Common myeloid progenitor, CD34-positive (primary cell): Measurements from ENCODE around the gene MYO1C.
"Not testable (repeated sequence)": the region's sequence is repeated elsewhere in the genome, so short reads cannot be mapped to it uniquely, and the experiment has no call there.

Experiments used
- CTCF ChIA-PET: fragments of 350-600 bp; sonication (Branson Sonifier 250); formaldehyde crosslinking; loops from one replicate; lab custom pipeline; 2021; ENCODE audit warnings: antibody characterized with exemption; lab: Charles Lee
- POLR2A ChIA-PET: fragments of 350-600 bp; sonication (Branson Sonifier 250); formaldehyde crosslinking; loops from one replicate; lab custom pipeline; 2021; ENCODE audit warnings: antibody characterized with exemption; lab: Charles Lee
- DNase-seq, 3 donors: peaks; one replicate each; pipeline versions ENCODE4 v3.0.0 to v3.0.0-alpha.2; 2013
- H3K27ac ChIP-seq, 2 experiments: 1 replicate in 1 of 2; 2 replicates in 1 of 2; pipeline ENCODE4 v1.7.0; 2013; ENCODE audit warnings: inconsistent platforms in 2 of 2, low read length in 2 of 2, mild to moderate bottlenecking in 2 of 2, low read depth in 1 of 2, moderate library complexity in 1 of 2; ENCODE audit not compliant: severe bottlenecking in 2 of 2, insufficient read depth in 1 of 2, poor library complexity in 1 of 2
- H3K27me3 ChIP-seq, 5 experiments: replicated peaks in 2 of 5; 1 replicate in 3 of 5; 2 replicates in 2 of 5; pipeline versions ENCODE4 v1.6.1 to v1.7.0; 2013; ENCODE audit warnings: low read length in 4 of 5, mild to moderate bottlenecking in 2 of 5, moderate library complexity in 2 of 5, inconsistent platforms in 1 of 5; ENCODE audit not compliant: insufficient read depth in 5 of 5, control insufficient read depth in 4 of 5
- H3K36me3 ChIP-seq, 4 experiments: 1 replicate in 2 of 4; 2 replicates in 2 of 4; pipeline versions ENCODE4 v1.6.1 to v1.7.0; 2013; ENCODE audit warnings: low read length in 3 of 4, control low read depth in 1 of 4, mild to moderate bottlenecking in 1 of 4; ENCODE audit not compliant: control insufficient read depth in 4 of 4, insufficient read depth in 4 of 4
- H3K4me1 ChIP-seq, 4 experiments: 1 replicate in 3 of 4; 2 replicates in 1 of 4; pipeline versions ENCODE4 v1.6.1 to v1.7.1; 2013; ENCODE audit warnings: low read length in 3 of 4, mild to moderate bottlenecking in 3 of 4, control low read depth in 1 of 4, inconsistent platforms in 1 of 4, moderate library complexity in 1 of 4; ENCODE audit not compliant: control insufficient read depth in 4 of 4, insufficient read depth in 4 of 4; ENCODE audit errors: control extremely low read depth in 1 of 4
- H3K4me3 ChIP-seq, 7 experiments: 1 replicate in 4 of 7; 2 replicates in 3 of 7; pipeline versions ENCODE4 v1.5.1 to v1.7.0; 2013; ENCODE audit warnings: mild to moderate bottlenecking in 7 of 7, low read length in 6 of 7, moderate library complexity in 6 of 7, inconsistent platforms in 2 of 7, low read depth in 2 of 7, control low read depth in 1 of 7; ENCODE audit not compliant: insufficient read depth in 4 of 7, control insufficient read depth in 1 of 7; ENCODE audit errors: extremely low read depth in 1 of 7
- H3K9me3 ChIP-seq, 5 experiments: 1 replicate in 4 of 5; 2 replicates in 1 of 5; pipeline versions ENCODE4 v1.6.1 to v1.7.1; 2013; ENCODE audit warnings: low read length in 4 of 5, mild to moderate bottlenecking in 2 of 5, inconsistent platforms in 1 of 5, low read depth in 1 of 5, moderate library complexity in 1 of 5; ENCODE audit not compliant: control insufficient read depth in 4 of 5, insufficient read depth in 2 of 5; ENCODE audit errors: control extremely low read depth in 1 of 5
- WGBS: methylation state at CpG from one replicate; pipeline ENCODE4 v1.1.5; 2013; ENCODE audit not compliant: insufficient coverage; 5-methylcytosine and 5-hydroxymethylcytosine counted together

Gene MYO1C

DNA sequence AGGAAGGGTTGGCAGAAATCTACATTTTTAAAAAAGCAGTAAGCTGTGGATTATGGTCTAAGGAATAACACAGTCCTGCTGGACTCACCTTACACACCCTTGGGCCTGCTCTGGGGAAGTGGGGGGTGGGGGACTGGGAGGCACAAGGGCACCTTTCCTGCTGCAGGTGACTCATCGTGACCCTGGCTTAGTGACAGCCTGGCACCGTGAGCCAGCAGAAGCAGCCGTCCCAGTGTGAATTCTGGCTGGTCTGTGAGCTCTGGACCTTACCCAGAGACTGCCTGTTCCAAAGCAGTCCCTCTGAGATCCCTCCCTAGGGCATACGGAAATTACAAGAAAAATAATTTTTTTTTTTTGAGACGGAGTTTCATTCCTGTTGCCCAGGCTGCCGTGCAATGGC is 32.3 kb downstream of the MYO1C start:
- WGBS = 90% methylated on average over 2 of the region's 6 CpGs
- no peaks in the 10 kb centered on the region for H3K36me3 ChIP-seq
- CTCF ChIA-PET = interaction anchor here (0.7 kb wide), 1 partner anchor 29 kb away, joined by 3 read pairs; no protein-coding TSS in a partner anchor
- no peak overlapping the region for H3K27ac ChIP-seq
- no peak overlapping the region for H3K4me3 ChIP-seq
- H3K9me3 ChIP-seq = no peaks in the 10 kb centered on the region
- H3K27me3 ChIP-seq = peaks cover 2 to 68% (median 26%) of the 10 kb centered on the region in 5 experiments
- DNase-seq = peak in 2 of 3 donors; percentile 32 to 50
- POLR2A ChIA-PET = no interaction called here
- peaks cover 4 to 24% (median 20%) of the 10 kb centered on the region in 4 experiments for H3K4me1 ChIP-seq

DNA sequence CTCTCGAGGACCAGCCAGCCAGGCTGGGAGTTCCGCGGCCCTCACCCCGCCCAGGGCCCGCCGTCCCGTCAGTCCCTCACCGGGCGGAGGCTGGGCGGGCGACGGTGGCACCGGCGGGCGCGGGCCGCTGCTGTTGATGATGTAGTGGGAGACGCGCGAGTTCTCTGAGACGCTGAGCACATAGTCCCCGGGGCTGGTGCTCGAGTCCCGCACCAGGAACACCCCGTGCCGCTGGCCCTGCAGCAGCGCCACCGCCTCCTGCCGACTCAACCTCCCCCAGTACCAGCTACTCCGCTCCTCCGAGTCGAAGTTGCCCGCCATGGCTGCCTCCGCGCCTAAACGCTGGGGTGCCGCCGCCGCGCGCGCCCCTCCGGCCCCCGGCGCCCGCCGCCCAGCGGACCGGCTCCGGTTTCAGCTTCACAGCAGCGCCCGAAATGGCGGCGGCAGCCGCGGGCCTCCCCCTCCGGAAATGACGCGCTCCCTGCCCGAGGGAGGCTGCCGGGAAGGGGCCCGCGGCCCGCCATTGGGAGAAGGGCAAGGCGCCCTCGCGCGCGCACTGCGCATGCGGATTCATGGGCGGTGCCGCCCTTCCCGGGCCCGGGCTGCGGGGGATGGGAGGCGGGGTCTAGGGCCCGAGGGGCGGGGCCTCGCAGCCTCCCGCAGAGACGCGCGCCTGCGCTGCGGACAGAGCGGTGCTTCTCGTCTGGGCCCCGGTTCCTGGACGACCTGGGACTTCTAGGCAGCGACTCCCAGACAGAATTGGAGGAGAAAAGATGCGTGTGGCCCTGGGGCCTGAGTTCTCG is 36.5 kb downstream of the MYO1C start, which contains the start of gene CRK:
TSS of gene CRK (minus strand) at position 436 of the 803 bp plus-strand sequence. CDS start at position 321, 115 bp downstream.
- H3K27me3 ChIP-seq = peaks cover 2 to 37% (median 15%) of the 10 kb centered on the region in 5 experiments
- H3K27ac ChIP-seq = peak within 1 kb of the TSS; percentile 91 to 95
- ChIA-PET POLR2A (interaction anchor here (0.8 to 1.3 kb wide), 5 partner anchors 32 to 80 kb away, joined by 3 to 4 read pairs (median 4); partner anchors contain the start of genes MYO1C and YWHAE), CTCF (interaction anchor here (1.0 kb wide), 2 partner anchors 9 to 14 kb away, joined by 3 to 4 read pairs; no protein-coding TSS in a partner anchor)
- H3K9me3 ChIP-seq = no peaks in the 10 kb centered on the region
- peaks cover 0 to 15% (median 5%) of the 10 kb centered on the region in 4 experiments for H3K36me3 ChIP-seq
- H3K4me1 ChIP-seq = peaks cover 7 to 19% (median 18%) of the 10 kb centered on the region in 4 experiments
- H3K4me3 ChIP-seq = peak within 1 kb of the TSS; percentile 85 to 97 (median 92)
- 0% methylated on average over 76 of the region's 93 CpGs for WGBS
- peak; percentile 94 to 97 (median 96) for DNase-seq

DNA sequence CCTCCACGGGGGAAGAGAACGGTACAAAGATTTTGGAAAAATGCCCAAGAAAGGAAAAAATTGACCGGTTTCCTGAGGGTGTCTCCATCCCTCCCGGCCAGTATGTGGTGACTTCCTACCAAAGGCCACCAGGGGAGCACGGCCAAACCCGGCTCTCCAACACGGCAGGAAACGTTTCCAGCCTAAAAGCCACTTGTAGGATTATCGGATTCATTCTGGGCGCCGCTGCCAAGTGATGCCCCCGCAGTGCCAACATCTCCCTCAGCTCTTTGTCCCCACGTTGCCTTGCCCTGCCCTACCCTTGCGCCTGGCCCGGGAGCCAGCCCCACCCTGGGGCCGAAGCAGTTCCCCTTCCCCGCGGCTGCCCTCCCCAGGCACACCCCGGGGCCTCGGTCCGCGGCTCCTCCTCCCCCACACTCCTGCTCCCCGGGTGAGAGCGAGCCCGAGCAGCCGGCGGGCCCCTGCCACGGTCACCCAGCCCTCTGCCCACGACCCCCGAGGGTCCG is 37.1 kb downstream of the MYO1C start:
- WGBS = 0% methylated on average over 16 of the region's 31 CpGs
- peak; percentile 58 to 76 (median 69) for DNase-seq
- H3K27ac ChIP-seq = peak overlapping the region; percentile 91 to 95
- peaks cover 0 to 15% (median 5%) of the 10 kb centered on the region in 4 experiments for H3K36me3 ChIP-seq
- POLR2A ChIA-PET = interaction anchor here (0.8 to 1.0 kb wide), 2 partner anchors 32 to 55 kb away, joined by 4 read pairs; partner anchors contain the start of gene YWHAE
- peaks cover 7 to 19% (median 18%) of the 10 kb centered on the region in 4 experiments for H3K4me1 ChIP-seq
- peaks cover 2 to 31% (median 13%) of the 10 kb centered on the region in 5 experiments for H3K27me3 ChIP-seq
- H3K4me3 ChIP-seq = peak overlapping the region; percentile 85 to 97 (median 92)
- CTCF ChIA-PET = interaction anchor here (1.0 kb wide), 1 partner anchor 9 kb away, joined by 3 read pairs; no protein-coding TSS in a partner anchor
- H3K9me3 ChIP-seq = no peaks in the 10 kb centered on the region

DNA sequence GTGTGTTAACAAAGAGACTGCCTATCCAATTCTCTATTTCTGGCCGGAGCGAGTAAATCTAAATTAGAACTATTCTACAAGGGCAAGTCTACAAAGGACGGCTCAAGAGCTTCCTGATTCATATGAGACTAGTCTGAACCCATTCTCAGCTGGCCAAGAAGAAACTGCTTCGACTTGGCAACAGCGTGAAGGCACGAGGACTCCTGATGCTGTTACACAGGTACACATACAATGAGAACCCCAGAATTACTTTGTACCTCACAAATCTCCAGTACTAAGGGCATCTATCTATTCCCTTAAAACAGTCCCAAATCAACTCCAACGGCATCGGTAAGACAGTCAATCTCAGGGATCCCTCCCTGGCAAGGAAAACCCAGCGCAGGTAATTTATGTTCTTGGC is 37.9 kb downstream of the MYO1C start:
- 89% methylated on average over 9 of the region's 9 CpGs for WGBS
- peaks cover 7 to 18% (median 17%) of the 10 kb centered on the region in 4 experiments for H3K4me1 ChIP-seq
- no peak for DNase-seq
- peaks cover 0 to 23% (median 6%) of the 10 kb centered on the region in 5 experiments for H3K27me3 ChIP-seq
- ChIA-PET POLR2A (interaction anchor here (1.2 to 1.4 kb wide), 2 partner anchors 13 to 62 kb away, joined by 3 to 4 read pairs; partner anchors contain the start of gene INPP5K), CTCF (interaction anchor here (0.8 to 1.4 kb wide), 2 partner anchors 13 to 61 kb away, joined by 3 read pairs; no protein-coding TSS in a partner anchor)
- no peaks in the 10 kb centered on the region for H3K9me3 ChIP-seq
- H3K27ac ChIP-seq = peak overlapping the region in 1 of 2 experiments; percentile 95
- peak overlapping the region in 6 of 7 experiments; percentile 85 to 97 (median 92) for H3K4me3 ChIP-seq
- peaks cover under 1 to 15% (median 5%) of the 10 kb centered on the region in 4 experiments for H3K36me3 ChIP-seq

DNA sequence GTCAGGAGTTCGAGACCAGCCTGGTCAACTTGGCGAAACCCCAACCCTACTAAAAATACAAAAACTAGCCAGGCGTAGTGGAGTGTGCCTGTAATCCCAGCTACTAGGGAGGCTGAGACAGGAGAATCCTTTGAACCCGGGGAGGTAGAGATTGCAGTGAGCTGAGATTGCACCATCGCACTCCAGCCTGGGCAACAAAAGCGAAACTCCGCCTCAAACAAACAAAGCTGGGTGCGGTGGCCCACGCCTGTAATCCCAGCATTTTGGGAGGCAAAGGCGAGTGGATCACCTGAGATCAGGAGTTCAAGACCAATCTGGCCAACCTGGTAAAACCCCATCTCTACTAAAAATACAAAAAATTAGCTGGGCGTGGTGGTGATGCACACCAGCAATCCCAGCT is 38.8 kb downstream of the MYO1C start:
- H3K4me3 ChIP-seq, H3K27ac ChIP-seq, H3K9me3 ChIP-seq, DNase-seq: not testable (repeated sequence)
- peaks cover 0 to 15% (median 6%) of the 10 kb centered on the region in 5 experiments for H3K27me3 ChIP-seq
- WGBS = 94% methylated on average over 8 of the region's 11 CpGs
- ChIA-PET POLR2A (interaction anchor here (1.2 to 1.4 kb wide), 2 partner anchors 12 to 62 kb away, joined by 3 to 4 read pairs; partner anchors contain the start of gene INPP5K), CTCF (interaction anchor here (0.8 to 1.6 kb wide), 4 partner anchors 10 to 62 kb away, joined by 3 to 4 read pairs (median 3); no protein-coding TSS in a partner anchor)
- H3K4me1 ChIP-seq = peaks cover 7 to 18% (median 17%) of the 10 kb centered on the region in 4 experiments
- H3K36me3 ChIP-seq = peaks cover 4 to 15% (median 5%) of the 10 kb centered on the region in 4 experiments

DNA sequence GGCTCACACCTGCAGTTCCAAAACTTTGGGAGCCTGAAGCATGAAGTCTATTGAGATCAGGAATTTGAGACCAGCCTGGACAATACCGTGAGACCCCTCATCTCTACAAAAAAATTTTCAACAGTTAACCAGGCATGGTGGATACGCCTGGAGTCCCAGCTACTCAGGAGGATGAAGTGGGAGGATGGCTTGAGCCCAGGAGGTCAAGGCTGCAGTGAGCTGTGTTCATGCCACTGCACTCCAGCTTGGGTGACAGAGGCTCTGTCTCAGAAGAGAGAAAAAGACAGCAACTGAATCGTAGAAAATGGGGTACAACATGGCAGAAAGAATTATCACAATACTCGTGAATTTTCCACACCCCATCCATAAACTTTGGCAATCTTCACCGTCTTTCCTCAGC is 39.6 kb downstream of the MYO1C start:
- no peak for DNase-seq
- CTCF ChIA-PET = interaction anchor here (0.7 to 1.6 kb wide), 3 partner anchors 9 to 24 kb away, joined by 3 to 4 read pairs (median 4); no protein-coding TSS in a partner anchor
- Histone ChIP-seq H3K27ac (no peak overlapping the region), H3K36me3 (peaks cover 4 to 15% (median 5%) of the 10 kb centered on the region in 4 experiments), H3K27me3 (peaks cover 0 to 7% (median 6%) of the 10 kb centered on the region in 5 experiments), H3K9me3 (no peaks in the 10 kb centered on the region), H3K4me3 (no peak overlapping the region), H3K4me1 (peaks cover 7 to 21% (median 18%) of the 10 kb centered on the region in 4 experiments)
- WGBS = 100% methylated on average over 1 of the region's 5 CpGs
- POLR2A ChIA-PET = interaction anchor here (0.6 kb wide), 1 partner anchor 101 kb away, joined by 4 read pairs; no protein-coding TSS in a partner anchor
